ENCODE data around the gene TENT4B. TPM values are rescaled to one million over a fixed set of nuclear protein-coding genes. Genes with fewer than 3 reads are reported as not detected.

The TENT4B gene
- polyA plus RNA-seq, 1 of the 3 experiments (the other 2 are of a cell fraction): 5.6 TPM

- TF ChIP-seq USF2 (IDR thresholded peaks at IDR 0.05; ENCODE audit: borderline replicate concordance, low read depth, low read length) (no peak), POLR2AphosphoS5 (IDR thresholded peaks at IDR 0.05; ENCODE audit: low read depth, low read length) (no peak), TCF12 (IDR thresholded peaks at IDR 0.05) (no peak)
Measured at GRCh38 chr16:50173316-50173715, 20.2 kb downstream of the TENT4B start (continued).

GRCh38 chr16:50178491-50178941 lies 25.4 kb downstream of the TENT4B start:
- Histone ChIP-seq H3K4me3 (ENCODE audit: low read depth in 2 of 2, low read length in 1 of 2) (no peak overlapping the region), H3K9me3 (no peaks in the 10 kb centered on the region), H3K4me1 (ENCODE audit: control insufficient read depth in 1 of 2, insufficient read depth in 2 of 2, low read depth in 1 of 2, low read length in 1 of 2) (0 out of 4 replicates have a peak, but pooled peaks cover 0 to 5% of the 10 kb centered on the region in 2 experiments), H3F3A (replicated peaks; ENCODE audit: insufficient read depth) (peaks cover 17% of the 10 kb centered on the region), H3K27me3 (ENCODE audit: insufficient read depth) (no peaks in the 10 kb centered on the region), H4K20me1 (ENCODE audit: insufficient read depth) (peaks cover 12% of the 10 kb centered on the region), H2AFZ (ENCODE audit: low read depth) (no peak overlapping the region), H3K36me3 (replicated peaks in 1 of 2; ENCODE audit: control insufficient read depth in 1 of 2, insufficient read depth in 2 of 2, low read length in 1 of 2) (peaks cover 0 to 9% of the 10 kb centered on the region in 2 experiments), H3K4me2 (no peak overlapping the region), H3K79me2 (ENCODE audit: insufficient read depth) (peaks cover 98% of the 10 kb centered on the region), H3K9me2 (no peaks in the 10 kb centered on the region), H3K9ac (no peak overlapping the region), H3K27ac (ENCODE audit: low read depth in 2 of 2, low read length in 1 of 2) (no peak overlapping the region)
- DNase-seq: no peak
- TF ChIP-seq NFIC (IDR thresholded peaks at IDR 0.05; ENCODE audit: borderline replicate concordance): no peak
- TF ChIP-seq GABPA (IDR thresholded peaks at IDR 0.05; ENCODE audit: low read depth): no peak
- TF ChIP-seq MAX (IDR thresholded peaks at IDR 0.05; ENCODE audit: low read depth): no peak
- TF ChIP-seq SMC3 (IDR thresholded peaks at IDR 0.05; ENCODE audit: low read depth, low read length): no peak
- TF ChIP-seq TCF12 (IDR thresholded peaks at IDR 0.05): no peak
- no peak for TF ChIP-seq PBX3 (IDR thresholded peaks at IDR 0.05)
- no peak for TF ChIP-seq RCOR1 (IDR thresholded peaks at IDR 0.05; ENCODE audit: low read length)
- no peak for TF ChIP-seq EP300 (IDR thresholded peaks at IDR 0.05; ENCODE audit: borderline replicate concordance in 1 of 2, low read depth in 1 of 2, low read length in 1 of 2)
- TF ChIP-seq USF2 (IDR thresholded peaks at IDR 0.05; ENCODE audit: borderline replicate concordance, low read depth, low read length): no peak
- no peak for TF ChIP-seq CTCF (IDR thresholded peaks at IDR 0.05)
- ChIA-PET POLR2A (no interaction called here), CTCF (no interaction called here)
- WGBS (ENCODE audit: low lambda C conversion rate): 36% methylated on average over 1 of the region's 1 CpG

Data from SK-N-SH (cell line).